Mucosa of descending colon (tissue), 3 donors: ENCODE data around the gene FAM174B. TPM values are rescaled to one million over a fixed set of nuclear protein-coding genes. Genes with fewer than 3 reads are reported as not detected.

ENCODE experiments used
- ATAC-seq: fragments of 200-7000 bp; cut with Tn5 transposase; one replicate; pipeline ENCODE4 v1.9.1; 2020; ENCODE audit warnings: mild to moderate bottlenecking, moderate library complexity
- DNase-seq, 3 donors: peaks; one replicate each; pipeline ENCODE4 v3.0.0-alpha.2; 2020
- H3K36me3 ChIP-seq: fragments of 200-600 bp; one replicate; pipeline ENCODE4 v1.8.0; 2021; ENCODE audit warnings: low read depth, mild to moderate bottlenecking
- H3K4me1 ChIP-seq: fragments of 200-600 bp; one replicate; pipeline ENCODE4 v1.8.0; 2021; ENCODE audit warnings: low read depth, mild to moderate bottlenecking
- H3K4me3 ChIP-seq: fragments of 200-600 bp; one replicate; pipeline ENCODE4 v1.8.0; 2021; ENCODE audit warnings: mild to moderate bottlenecking
- H3K9me3 ChIP-seq: fragments of 200-600 bp; one replicate; pipeline ENCODE4 v1.8.0; 2021; ENCODE audit warnings: mild to moderate bottlenecking
- intact Hi-C, 2 donors: fragments of 100-400 bp; cut with DNase I in 1 of 2; cut with micrococcal nuclease in 1 of 2; formaldehyde crosslinking; loops; one replicate each; pipeline versions ENCODE4 v1.11.0 to v1.11.1; 2022; cut with DNase I, micrococcal nuclease
- total RNA-seq, 3 donors: library from RNA; stranded (reverse); fragmentation: NEBNext Ultra II Directional in 2 of 3; extraction: Animal tissue kit (Norgen Biotek cat#: 25700) in 2 of 3; gene quantifications; one replicate each; pipeline versions ENCODE4 v1.2.1 to v1.2.4, GENCODE V29; 2021 to 2023
- TF ChIP-seq, protein P1 (sequence below): fragments of 200-600 bp; IDR thresholded peaks from one replicate; pipeline ENCODE4 v1.8.0; 2022; ENCODE audit warnings: antibody characterized with exemption, mild to moderate bottlenecking
- donor health status: DM: no; HTN: no; CAD: no; lungs with moderate emphysema.
- donor health status: DM: no; HTN: no; CAD: no.
- donor health status: DM: no; HTN: yes; CAD: no.

Gene FAM174B
- total RNA-seq, 3 donors from 2014 or later, result 14.7 to 30.5 (median 28.5) TPM

DNA sequence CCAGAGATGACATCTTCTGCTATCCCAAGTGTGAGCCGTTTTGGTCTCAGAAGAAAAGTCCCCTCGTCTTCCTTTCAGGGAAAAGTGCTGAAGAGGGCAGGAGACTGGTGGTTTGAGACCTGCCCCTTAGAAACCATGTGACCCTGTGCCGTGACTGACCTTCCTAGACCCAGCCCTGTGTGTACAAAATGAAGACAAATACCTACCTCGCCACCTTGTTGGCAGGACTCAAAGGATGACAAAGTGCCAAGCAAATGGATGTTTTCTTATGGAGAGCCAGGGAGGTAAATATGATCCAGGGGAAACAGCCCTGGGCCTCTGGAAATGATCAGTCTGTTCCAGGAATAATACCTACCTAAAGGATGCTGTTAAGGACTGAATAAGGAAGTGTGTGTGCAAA is 41.3 kb downstream of the FAM174B start:
- Histone ChIP-seq H3K36me3 (no peaks in the 10 kb centered on the region), H3K4me3 (no peak overlapping the region), H3K4me1 (peaks cover 11% of the 10 kb centered on the region), H3K9me3 (no peaks in the 10 kb centered on the region)
- DNase-seq, result no peak
- TF ChIP-seq, protein P1, sequence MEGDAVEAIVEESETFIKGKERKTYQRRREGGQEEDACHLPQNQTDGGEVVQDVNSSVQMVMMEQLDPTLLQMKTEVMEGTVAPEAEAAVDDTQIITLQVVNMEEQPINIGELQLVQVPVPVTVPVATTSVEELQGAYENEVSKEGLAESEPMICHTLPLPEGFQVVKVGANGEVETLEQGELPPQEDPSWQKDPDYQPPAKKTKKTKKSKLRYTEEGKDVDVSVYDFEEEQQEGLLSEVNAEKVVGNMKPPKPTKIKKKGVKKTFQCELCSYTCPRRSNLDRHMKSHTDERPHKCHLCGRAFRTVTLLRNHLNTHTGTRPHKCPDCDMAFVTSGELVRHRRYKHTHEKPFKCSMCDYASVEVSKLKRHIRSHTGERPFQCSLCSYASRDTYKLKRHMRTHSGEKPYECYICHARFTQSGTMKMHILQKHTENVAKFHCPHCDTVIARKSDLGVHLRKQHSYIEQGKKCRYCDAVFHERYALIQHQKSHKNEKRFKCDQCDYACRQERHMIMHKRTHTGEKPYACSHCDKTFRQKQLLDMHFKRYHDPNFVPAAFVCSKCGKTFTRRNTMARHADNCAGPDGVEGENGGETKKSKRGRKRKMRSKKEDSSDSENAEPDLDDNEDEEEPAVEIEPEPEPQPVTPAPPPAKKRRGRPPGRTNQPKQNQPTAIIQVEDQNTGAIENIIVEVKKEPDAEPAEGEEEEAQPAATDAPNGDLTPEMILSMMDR, result no peak
- no peak for ATAC-seq
- intact Hi-C loops, result no loop called here

DNA sequence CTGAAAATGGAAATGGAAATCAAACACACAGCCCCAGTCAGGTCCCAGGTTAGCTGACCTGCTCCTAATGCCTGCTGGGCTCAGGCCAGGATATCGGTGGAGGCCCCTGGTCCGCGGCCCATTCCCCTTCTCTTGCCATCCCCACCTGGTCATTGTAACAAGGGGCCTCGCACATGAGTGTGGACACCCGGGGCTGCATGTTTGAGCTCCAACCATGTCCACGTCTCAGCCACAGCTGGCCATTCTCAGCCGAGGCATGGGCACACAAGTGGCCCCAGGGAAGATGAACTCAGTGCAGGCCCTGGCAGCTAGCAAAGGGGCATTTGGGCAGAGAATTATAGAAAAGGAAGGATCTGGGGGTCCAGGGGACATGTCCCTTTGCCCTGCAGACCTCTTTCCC is 41.7 kb downstream of the FAM174B start:
- Histone ChIP-seq H3K9me3 (no peaks in the 10 kb centered on the region), H3K36me3 (no peaks in the 10 kb centered on the region), H3K4me3 (no peak overlapping the region), H3K4me1 (peaks cover 11% of the 10 kb centered on the region)
- intact Hi-C loops, result no loop called here
- DNase-seq (no peak), ATAC-seq (no peak)
- TF ChIP-seq, protein P1, result no peak

DNA sequence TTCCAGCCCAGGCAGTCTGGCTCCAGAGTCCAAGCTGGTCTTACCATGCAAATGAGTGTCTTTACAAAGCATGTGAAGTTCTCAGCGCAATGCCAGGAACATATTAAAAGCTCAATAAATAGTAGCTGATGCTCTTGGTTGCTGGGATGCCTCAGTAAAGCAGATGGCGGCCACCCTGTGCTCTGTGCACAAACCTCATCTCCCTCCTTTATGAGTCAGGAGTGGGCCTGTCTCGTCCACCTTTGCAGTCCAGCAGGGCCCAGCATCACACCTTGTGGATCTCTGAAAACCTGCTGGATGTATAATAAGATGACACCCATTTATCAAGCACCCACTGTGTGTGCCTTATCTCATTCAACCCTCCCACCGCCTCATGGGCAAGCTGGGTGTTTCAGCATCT is 42.7 kb downstream of the FAM174B start:
- H3K4me3 ChIP-seq, result no peak overlapping the region
- TF ChIP-seq, protein P1, result no peak
- H3K9me3 ChIP-seq, result no peaks in the 10 kb centered on the region
- no peaks in the 10 kb centered on the region for H3K36me3 ChIP-seq
- intact Hi-C loops, result no loop called here
- ATAC-seq (no peak), DNase-seq (no peak)
- H3K4me1 ChIP-seq, result peaks cover 11% of the 10 kb centered on the region

DNA sequence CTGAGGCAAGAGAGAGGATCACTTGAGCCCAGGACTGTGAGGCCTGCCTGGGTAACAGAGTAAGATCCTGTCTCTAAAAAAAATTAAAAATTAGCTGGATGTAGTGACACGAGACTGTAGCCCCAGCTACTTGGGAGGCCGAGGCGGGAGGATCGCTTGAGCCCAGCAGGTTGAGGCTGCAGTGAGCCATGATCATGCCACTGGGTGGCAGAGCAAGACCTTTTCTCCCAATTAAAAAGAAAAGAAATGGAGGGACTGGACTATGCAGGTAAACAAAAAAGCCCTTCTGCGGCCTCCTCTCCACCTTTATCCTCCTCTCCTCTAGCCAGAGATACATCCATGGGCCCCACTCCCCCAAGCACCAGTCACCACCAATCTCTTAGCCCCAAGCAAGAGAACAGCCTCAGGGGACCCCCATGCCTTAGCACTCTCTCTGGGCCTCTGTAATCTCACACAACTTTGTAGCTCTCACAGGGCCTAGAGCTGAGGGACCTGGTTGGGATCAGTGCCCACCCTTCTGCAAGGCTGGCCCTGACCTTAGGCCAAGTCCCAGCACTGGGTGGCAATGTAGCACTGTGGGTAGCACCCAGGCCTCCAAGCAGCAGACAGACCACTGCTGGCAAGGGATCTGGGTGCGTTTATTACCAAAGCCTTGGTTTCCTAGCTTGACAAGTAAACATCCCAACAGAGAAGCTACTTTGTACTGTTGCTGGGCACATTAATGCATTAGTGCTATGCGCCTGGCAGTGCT is 43.4 kb downstream of the FAM174B start:
- TF ChIP-seq, protein P1, result no peak

DNA sequence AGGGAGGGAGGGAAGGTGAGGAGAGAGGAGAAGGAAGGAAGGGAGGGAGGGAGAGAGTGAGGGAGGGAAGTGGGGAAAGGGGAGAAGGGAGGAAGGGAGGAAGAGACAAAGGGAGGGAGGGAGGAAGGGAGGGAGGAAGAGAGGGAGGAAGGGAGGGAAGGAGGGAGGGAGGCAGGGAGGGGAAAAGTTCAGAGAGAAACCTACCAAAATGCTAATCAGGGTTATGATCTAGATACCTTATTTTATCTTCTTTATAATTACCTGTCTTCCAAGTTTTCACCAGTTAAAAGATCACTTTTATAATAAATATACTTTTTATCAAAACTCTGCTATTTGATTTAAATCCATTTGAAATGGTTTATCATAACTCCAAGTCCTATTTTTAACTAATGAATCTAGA is 44.4 kb downstream of the FAM174B start:
- H3K36me3 ChIP-seq, result no peaks in the 10 kb centered on the region
- TF ChIP-seq, protein P1, result no peak
- intact Hi-C loops, result no loop called here

More for the DNA sequence above, 43.4 kb downstream of the FAM174B start:
- no peak for DNase-seq
- intact Hi-C loops, result no loop called here
- ATAC-seq, result peak; percentile 28
- no peak overlapping the region for H3K4me3 ChIP-seq
- H3K36me3 ChIP-seq, result no peaks in the 10 kb centered on the region
- peaks cover 6% of the 10 kb centered on the region for H3K4me1 ChIP-seq
- H3K9me3 ChIP-seq, result no peaks in the 10 kb centered on the region

More for the DNA sequence above, 44.4 kb downstream of the FAM174B start:
- no peak for ATAC-seq
- Histone ChIP-seq H3K9me3 (no peaks in the 10 kb centered on the region), H3K4me1 (no peaks in the 10 kb centered on the region), H3K4me3 (no peak overlapping the region)
- DNase-seq, result no peak
